ENCODE results near the gene PRRT1. TPM values are rescaled to one million over a fixed set of nuclear protein-coding genes. Genes with fewer than 3 reads are reported as not detected.

The PRRT1 gene
- total RNA-seq, 1 experiment from 2014 or later, result 1.9 TPM

DNA sequence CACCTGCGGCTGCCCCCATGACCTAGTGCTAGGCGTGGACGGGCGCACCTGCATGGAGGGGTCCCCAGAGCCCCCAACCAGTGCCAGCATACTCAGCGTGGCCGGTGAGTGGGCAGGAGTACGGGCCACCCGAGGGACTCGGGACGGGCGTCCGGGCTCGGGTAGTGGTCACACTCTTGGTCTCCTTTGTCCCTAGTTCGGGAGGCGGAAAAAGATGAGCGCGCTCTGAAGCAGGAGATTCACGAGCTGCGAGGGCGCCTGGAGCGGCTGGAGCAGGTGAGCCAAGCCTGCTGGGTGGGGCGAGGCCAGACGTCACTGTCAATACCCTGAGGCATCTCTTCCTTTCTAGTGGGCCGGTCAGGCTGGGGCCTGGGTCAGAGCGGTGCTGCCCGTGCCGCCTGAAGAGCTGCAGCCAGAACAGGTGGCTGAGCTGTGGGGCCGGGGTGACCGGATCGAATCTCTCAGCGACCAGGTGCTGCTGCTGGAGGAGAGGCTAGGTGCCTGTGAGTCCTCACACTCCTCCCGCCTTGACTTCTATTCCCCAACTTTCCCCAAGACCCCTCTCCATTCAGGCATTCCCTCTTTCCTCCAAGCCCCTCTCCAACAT lies 15.5 kb upstream of the PRRT1 start:
- Histone ChIP-seq H2BK12ac (ENCODE audit: insufficient read length, low read depth, low read length) (no peak overlapping the region), H3K4me2 (ENCODE audit: insufficient read depth, insufficient read length, low read length) (no peak overlapping the region), H2AK5ac (ENCODE audit: insufficient read length, low read length) (no peak overlapping the region), H3K23ac (ENCODE audit: insufficient read length, low read depth, low read length) (no peak overlapping the region), H3K23me2 (ENCODE audit: insufficient read length, low read depth, low read length, poor library complexity, severe bottlenecking) (no peaks in the 10 kb centered on the region), H3K79me2 (ENCODE audit: insufficient read depth, low read length) (no peaks in the 10 kb centered on the region), H2AFZ (ENCODE audit: low read length) (no peak overlapping the region), H3K9ac (ENCODE audit: extremely low read depth, insufficient read length, low read length) (no peak overlapping the region), H2BK5ac (ENCODE audit: insufficient read length, low read length) (no peak overlapping the region), H3K27me3 (ENCODE audit: insufficient read depth, low read length) (no peaks in the 10 kb centered on the region), H3K27ac (ENCODE audit: insufficient read length, low read depth, low read length) (no peak overlapping the region), H4K20me1 (ENCODE audit: control insufficient read depth, insufficient read depth, insufficient read length) (peaks cover 2% of the 10 kb centered on the region), H4K91ac (ENCODE audit: insufficient read length, low read depth, low read length) (no peak overlapping the region), H4K5ac (ENCODE audit: insufficient read length, low read depth, low read length) (no peak overlapping the region), H2BK120ac (ENCODE audit: low read depth, low read length, poor library complexity, severe bottlenecking) (no peak overlapping the region), H2BK20ac (ENCODE audit: low read depth, low read length, poor library complexity, severe bottlenecking) (no peak overlapping the region), H3K9me3 (ENCODE audit: control insufficient read depth, low read depth, low read length) (no peaks in the 10 kb centered on the region), H3K4me1 (ENCODE audit: insufficient read depth, low read length) (no peaks in the 10 kb centered on the region), H4K8ac (replicated peaks; ENCODE audit: insufficient read length, low read depth, low read length) (no peak overlapping the region), H3T11ph (ENCODE audit: low read length) (no peak overlapping the region), H3K56ac (ENCODE audit: insufficient read length, low read depth, low read length) (no peak overlapping the region), H3K18ac (ENCODE audit: insufficient read length, low read depth, low read length) (no peak overlapping the region), H3K79me1 (ENCODE audit: insufficient read depth, low read depth, low read length, poor library complexity, severe bottlenecking) (no peaks in the 10 kb centered on the region), H2BK15ac (ENCODE audit: low read depth, low read length) (no peak overlapping the region), H3K4ac (ENCODE audit: low read depth, low read length) (no peak overlapping the region), H3K14ac (ENCODE audit: insufficient read depth, low read length) (no peak overlapping the region)
- no peaks in the 10 kb centered on the region; the same call in 1 of the 2 replicates for H3K27me3 Mint-ChIP-seq (ENCODE audit: low read depth)
- no peak overlapping the region; a peak in 2 of 5 replicates for H3K4me3 Mint-ChIP-seq
- WGBS (ENCODE audit: extremely low coverage, insufficient read length, low lambda C conversion rate), result no CpG with 5 or more reads among the region's 32 CpGs
- H3K9me3 Mint-ChIP-seq, result no peaks in the 10 kb centered on the region
- H3K27ac Mint-ChIP-seq, result peak overlapping the region in 2 of 3 experiments; percentile 38 to 66; a peak in 5 of 7 replicates
- TF ChIP-seq, protein P1, sequence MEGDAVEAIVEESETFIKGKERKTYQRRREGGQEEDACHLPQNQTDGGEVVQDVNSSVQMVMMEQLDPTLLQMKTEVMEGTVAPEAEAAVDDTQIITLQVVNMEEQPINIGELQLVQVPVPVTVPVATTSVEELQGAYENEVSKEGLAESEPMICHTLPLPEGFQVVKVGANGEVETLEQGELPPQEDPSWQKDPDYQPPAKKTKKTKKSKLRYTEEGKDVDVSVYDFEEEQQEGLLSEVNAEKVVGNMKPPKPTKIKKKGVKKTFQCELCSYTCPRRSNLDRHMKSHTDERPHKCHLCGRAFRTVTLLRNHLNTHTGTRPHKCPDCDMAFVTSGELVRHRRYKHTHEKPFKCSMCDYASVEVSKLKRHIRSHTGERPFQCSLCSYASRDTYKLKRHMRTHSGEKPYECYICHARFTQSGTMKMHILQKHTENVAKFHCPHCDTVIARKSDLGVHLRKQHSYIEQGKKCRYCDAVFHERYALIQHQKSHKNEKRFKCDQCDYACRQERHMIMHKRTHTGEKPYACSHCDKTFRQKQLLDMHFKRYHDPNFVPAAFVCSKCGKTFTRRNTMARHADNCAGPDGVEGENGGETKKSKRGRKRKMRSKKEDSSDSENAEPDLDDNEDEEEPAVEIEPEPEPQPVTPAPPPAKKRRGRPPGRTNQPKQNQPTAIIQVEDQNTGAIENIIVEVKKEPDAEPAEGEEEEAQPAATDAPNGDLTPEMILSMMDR (conservative IDR thresholded peaks at IDR 0.05), result no peak
- H3K4me1 Mint-ChIP-seq, result peaks cover 3 to 23% of the 10 kb centered on the region in 2 experiments; a peak in 2 of 4 replicates
- H3K36me3 Mint-ChIP-seq (ENCODE audit: insufficient read depth in 1 of 3, low read depth in 3 of 3), result peaks cover 46 to 79% (median 61%) of the 10 kb centered on the region in 3 experiments
- peak; percentile 68 for DNase-seq

Measured in H9 (cell line).